Measurements from ENCODE around the gene PTPN1.

PTPN1 gene

GRCh38 chr20:50589548-50590347, 79.6 kb downstream of the PTPN1 start:
- no peak for DNase-seq (ENCODE audit: extremely low read depth, insufficient read length)
- TF ChIP-seq CTCF (IDR thresholded peaks at IDR 0.05; ENCODE audit: insufficient read depth, low read length, poor library complexity, severe bottlenecking) = no peak
- no peaks in the 10 kb centered on the region for H3K27me3 ChIP-seq (replicated peaks; ENCODE audit: control insufficient read depth, insufficient read depth, low read length)
- H3K4me3 ChIP-seq (replicated peaks; ENCODE audit: low read depth, low read length) = no peak overlapping the region
- H3K36me3 ChIP-seq (ENCODE audit: control insufficient read depth, insufficient read depth, low read length) = peaks cover 25% of the 10 kb centered on the region

DNA sequence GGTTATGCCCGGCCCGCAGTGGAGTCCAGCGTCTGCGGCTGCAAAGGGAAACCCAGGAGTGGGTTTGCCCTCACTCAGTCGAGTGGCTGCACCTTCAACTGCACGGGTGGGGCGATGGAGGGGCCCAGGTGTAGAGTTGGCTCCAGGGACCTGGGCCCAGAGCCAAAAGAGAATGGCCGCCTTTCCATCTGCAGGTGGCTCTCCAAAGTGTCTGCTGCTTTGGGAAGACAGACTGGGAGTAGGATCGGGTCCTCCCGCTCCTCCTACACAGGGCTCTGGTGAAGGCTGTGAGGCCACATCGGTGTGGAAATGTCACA, 80.1 kb downstream of the PTPN1 start:
- Histone ChIP-seq H3K4me3 (replicated peaks; ENCODE audit: low read depth, low read length) (no peak overlapping the region), H3K27me3 (replicated peaks; ENCODE audit: control insufficient read depth, insufficient read depth, low read length) (no peaks in the 10 kb centered on the region; the same call in 1 of the 2 replicates), H3K36me3 (ENCODE audit: control insufficient read depth, insufficient read depth, low read length) (peaks cover 22% of the 10 kb centered on the region)
- no peak for DNase-seq (ENCODE audit: extremely low read depth, insufficient read length)
- no peak for TF ChIP-seq CTCF (IDR thresholded peaks at IDR 0.05; ENCODE audit: insufficient read depth, low read length, poor library complexity, severe bottlenecking)

GRCh38 chr20:50591233-50591852, 81.2 kb downstream of the PTPN1 start:
- TF ChIP-seq CTCF (IDR thresholded peaks at IDR 0.05; ENCODE audit: insufficient read depth, low read length, poor library complexity, severe bottlenecking) = no peak
- no peak for DNase-seq (ENCODE audit: extremely low read depth, insufficient read length)
- H3K4me3 ChIP-seq (replicated peaks; ENCODE audit: low read depth, low read length) = no peak overlapping the region
- peaks cover 19% of the 10 kb centered on the region for H3K36me3 ChIP-seq (ENCODE audit: control insufficient read depth, insufficient read depth, low read length)
- H3K27me3 ChIP-seq (replicated peaks; ENCODE audit: control insufficient read depth, insufficient read depth, low read length) = peaks cover 1% of the 10 kb centered on the region; the same call in 1 of the 2 replicates

- H3K36me3 ChIP-seq (ENCODE audit: control insufficient read depth, insufficient read depth, low read length) = peaks cover 12% of the 10 kb centered on the region
- H3K4me3 ChIP-seq (replicated peaks; ENCODE audit: low read depth, low read length) = no peak overlapping the region
- DNase-seq (ENCODE audit: extremely low read depth, insufficient read length) = no peak
- TF ChIP-seq CTCF (IDR thresholded peaks at IDR 0.05; ENCODE audit: insufficient read depth, low read length, poor library complexity, severe bottlenecking) = no peak
- H3K27me3 ChIP-seq (replicated peaks; ENCODE audit: control insufficient read depth, insufficient read depth, low read length) = peaks cover 1% of the 10 kb centered on the region; the same call in 1 of the 2 replicates
Observed at GRCh38 chr20:50592282-50593004, 82.3 kb downstream of the PTPN1 start.

DNA sequence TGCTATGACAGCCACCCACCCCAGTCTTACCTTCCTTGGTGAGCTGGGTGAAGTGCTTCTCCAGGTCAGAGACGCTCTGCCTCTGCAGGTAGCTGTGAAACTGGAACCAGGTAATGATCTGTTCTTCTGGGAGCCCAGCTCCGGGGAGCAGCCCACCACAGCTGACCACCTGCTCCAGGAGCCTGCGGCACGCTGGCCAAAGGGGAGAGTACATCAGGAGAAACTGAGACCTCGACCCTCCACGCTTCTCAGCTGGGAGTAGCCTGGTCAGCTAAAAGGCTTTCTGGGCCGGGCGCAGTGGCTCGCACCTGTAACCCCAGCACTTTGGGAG, 82.8 kb downstream of the PTPN1 start:
- Histone ChIP-seq H3K36me3 (ENCODE audit: control insufficient read depth, insufficient read depth, low read length) (peaks cover 11% of the 10 kb centered on the region), H3K4me3 (replicated peaks; ENCODE audit: low read depth, low read length) (no peak overlapping the region), H3K27me3 (replicated peaks; ENCODE audit: control insufficient read depth, insufficient read depth, low read length) (peaks cover 1% of the 10 kb centered on the region; the same call in 1 of the 2 replicates)
- no peak for TF ChIP-seq CTCF (IDR thresholded peaks at IDR 0.05; ENCODE audit: insufficient read depth, low read length, poor library complexity, severe bottlenecking)
- no peak for DNase-seq (ENCODE audit: extremely low read depth, insufficient read length)

Measured in GM06990 (cell line).